Measurements from ENCODE around the gene HOXB3.

The HOXB3 gene

GRCh38 chr17:48626245-48627117 is 36.4 kb upstream of the HOXB3 start, which contains the start of gene HOXB9:
Gene HOXB9, minus strand, starts transcription at chr17:48626358. Its CDS starts 89 bp downstream, at chr17:48626269.
- DNase-seq (ENCODE audit: low read depth in 2 of 2, low spot score in 1 of 2), result peak in 1 of 2 donors; percentile 44

GRCh38 chr17:48625495-48626244 is 35.6 kb upstream of the HOXB3 start:
- no peak for DNase-seq (ENCODE audit: low read depth in 2 of 2, low spot score in 1 of 2)

- DNase-seq (ENCODE audit: low read depth in 2 of 2, low spot score in 1 of 2), result no peak
These were observed 34.8 kb upstream of the HOXB3 start for GRCh38 chr17:48624544-48625494.

DNA sequence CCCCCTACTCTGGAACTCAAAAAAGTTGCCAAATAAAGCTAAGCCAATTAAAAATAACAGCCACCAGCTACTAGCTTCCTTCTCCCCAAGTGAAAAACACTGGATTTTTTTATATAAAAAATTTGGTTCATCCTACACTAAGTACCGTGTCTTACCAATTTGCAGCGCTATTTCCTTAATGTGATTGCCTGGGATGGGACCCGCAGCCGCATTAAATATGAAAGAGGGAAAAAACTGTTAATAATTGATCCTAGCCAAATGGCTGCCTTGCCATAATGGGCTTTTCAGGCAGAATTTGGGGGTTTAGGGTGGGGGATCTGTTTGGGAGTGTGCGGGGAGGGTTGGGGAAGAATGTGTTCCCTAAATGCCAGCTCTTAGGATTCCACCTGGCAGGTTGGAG is 34.1 kb upstream of the HOXB3 start:
- DNase-seq (ENCODE audit: low read depth in 2 of 2, low spot score in 1 of 2), result no peak

- no peak for DNase-seq (ENCODE audit: low read depth in 2 of 2, low spot score in 1 of 2)
These were observed 33.5 kb upstream of the HOXB3 start for GRCh38 chr17:48623583-48623982.

DNA sequence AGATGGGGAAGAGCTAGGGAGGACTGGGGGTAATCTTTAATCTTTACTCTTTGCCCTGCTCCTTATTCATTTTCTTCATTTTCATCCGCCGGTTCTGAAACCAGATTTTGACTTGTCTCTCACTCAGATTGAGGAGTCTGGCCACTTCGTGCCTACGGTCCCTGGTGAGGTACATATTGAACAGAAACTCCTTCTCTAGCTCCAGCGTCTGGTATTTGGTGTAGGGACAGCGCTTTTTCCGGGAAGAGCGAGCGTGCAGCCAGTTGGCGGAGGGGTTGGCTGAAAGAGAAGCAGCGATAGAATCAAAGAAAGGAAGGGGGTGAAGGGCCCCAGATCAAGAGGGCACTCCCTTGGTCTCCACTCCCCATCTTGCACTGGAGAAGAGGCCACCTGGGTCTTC is 32.8 kb upstream of the HOXB3 start:
- DNase-seq (ENCODE audit: low read depth in 2 of 2, low spot score in 1 of 2), result no peak

- no peak for DNase-seq (ENCODE audit: low read depth in 2 of 2, low spot score in 1 of 2)
These were observed 31.7 kb upstream of the HOXB3 start for GRCh38 chr17:48621410-48622392.

- DNase-seq (ENCODE audit: low read depth in 2 of 2, low spot score in 1 of 2), result no peak
These were observed 30.6 kb upstream of the HOXB3 start for GRCh38 chr17:48620461-48621139.

DNA sequence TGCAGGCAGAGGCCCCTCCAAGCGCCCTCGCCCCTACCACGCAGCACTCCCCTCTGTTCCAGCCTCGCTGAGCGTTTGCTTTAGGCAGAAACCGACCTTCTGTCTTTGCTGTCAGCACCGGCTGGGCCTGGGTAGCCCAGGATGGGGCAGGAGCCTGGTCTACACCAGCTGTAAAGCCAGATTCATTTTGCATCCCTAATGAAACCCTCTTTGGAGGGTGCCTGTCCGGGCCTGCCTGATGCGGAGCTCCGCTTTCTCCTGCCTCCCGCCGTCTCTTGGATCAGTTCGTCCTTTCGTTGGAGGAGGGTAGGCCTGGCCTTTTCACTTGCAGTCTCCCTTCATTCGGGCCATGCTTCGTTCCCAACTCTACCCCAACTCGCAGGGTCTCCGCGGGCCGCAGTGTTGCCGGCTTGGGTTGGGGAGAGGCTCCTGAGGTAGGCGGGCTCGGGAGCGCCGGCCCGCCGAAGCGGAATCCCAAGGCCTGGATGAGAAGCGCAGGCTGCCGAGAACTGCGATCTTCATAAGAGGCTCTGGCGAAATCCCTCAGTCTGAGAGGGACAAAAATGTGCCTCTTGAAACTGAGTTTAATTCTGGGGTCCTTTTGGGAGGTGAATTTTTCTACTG is 29.9 kb upstream of the HOXB3 start:
- no peak for DNase-seq (ENCODE audit: low read depth in 2 of 2, low spot score in 1 of 2)

DNA sequence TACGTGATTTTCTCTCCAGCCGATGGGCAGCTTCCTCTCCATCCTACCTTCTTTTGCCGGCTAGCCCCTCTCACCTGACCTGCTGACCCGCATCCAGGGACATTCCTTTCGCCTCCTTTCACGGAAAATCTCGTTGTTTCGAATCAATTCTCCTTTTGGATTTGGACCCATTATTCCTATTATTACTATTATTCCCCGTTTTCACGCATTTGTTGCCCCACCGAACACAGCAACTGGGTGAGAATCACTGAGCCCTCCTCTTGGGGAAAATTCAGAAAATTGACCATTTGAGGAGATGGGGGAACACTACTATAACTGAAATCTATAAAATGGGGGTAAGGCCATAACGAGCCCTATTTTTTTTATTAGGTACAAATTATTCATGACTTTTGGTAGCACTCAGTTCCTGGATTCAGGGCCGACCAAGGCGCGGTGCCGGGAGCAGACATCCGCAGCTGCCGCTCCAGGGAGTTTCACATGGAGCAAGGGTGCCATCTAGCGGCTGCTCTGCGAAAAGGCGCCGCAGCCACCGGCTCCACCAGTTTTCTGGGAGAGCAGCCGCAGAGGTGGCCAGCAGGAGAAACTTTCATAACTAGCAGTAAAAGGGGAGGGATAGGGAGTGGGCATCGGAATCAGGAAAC is 28.3 kb upstream of the HOXB3 start:
- peak; percentile 60 to 79 for DNase-seq (ENCODE audit: low read depth in 2 of 2, low spot score in 1 of 2)

DNA sequence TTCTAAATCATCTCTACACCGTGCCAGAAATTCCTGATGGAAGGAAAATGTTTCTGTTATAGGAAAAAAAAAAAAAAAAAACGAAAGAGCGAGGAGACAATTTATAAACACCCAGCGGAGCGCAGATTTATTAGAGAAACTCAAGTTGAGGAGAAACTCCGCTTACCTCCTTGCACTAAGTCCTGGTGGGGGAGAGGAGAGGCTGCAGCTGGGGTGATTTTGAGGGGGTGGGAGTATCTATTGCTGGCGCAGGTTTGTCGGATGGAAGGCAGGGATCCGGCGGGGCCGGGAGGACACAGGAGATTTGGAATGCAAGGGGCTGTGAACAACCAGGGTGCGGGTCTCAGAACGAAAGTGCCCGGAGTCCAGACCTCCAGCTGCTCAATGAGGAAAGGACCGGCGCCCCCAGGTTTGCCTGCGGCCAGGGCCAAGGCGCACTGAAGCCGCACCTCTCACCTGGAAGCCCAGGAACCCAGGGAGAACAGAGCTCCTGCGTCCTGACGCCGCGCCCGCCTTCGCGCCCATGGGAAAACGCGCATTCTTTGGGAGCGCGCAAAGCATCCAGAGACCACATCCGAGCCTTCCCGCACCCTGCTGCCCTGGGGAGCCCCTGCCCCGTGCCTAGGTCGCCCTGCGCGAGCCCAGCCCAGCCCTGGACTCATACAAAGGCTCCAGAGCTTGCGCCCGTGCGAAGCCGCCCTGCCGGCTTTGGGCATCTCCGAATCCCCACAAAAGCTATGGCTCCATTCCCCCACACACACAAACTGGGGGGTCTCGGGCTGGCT is 27.6 kb upstream of the HOXB3 start:
- DNase-seq (ENCODE audit: low read depth in 2 of 2, low spot score in 1 of 2), result no peak

GRCh38 chr17:48616717-48617470 is 26.9 kb upstream of the HOXB3 start:
- DNase-seq (ENCODE audit: low read depth in 2 of 2, low spot score in 1 of 2), result no peak

- DNase-seq (ENCODE audit: low read depth in 2 of 2, low spot score in 1 of 2), result no peak
These were observed 26.1 kb upstream of the HOXB3 start for GRCh38 chr17:48615963-48616716.

GRCh38 chr17:48615047-48615962 is 25.3 kb upstream of the HOXB3 start, which contains the start of gene HOXB8:
Gene HOXB8, minus strand, starts transcription at chr17:48615292. Its CDS starts 588 bp downstream, at chr17:48614704.
- DNase-seq (ENCODE audit: low read depth in 2 of 2, low spot score in 1 of 2), result no peak
